GM12801 (cell line): ENCODE data around the gene NELFB.

Experiments
- TF ChIP-seq, protein P1 (sequence below): IDR thresholded peaks from one replicate; pipeline ENCODE4 v1.5.1; 2011; ENCODE audit warnings: control low read depth; ENCODE audit not compliant: insufficient read length; ENCODE audit errors: extremely low read depth

NELFB gene

DNA sequence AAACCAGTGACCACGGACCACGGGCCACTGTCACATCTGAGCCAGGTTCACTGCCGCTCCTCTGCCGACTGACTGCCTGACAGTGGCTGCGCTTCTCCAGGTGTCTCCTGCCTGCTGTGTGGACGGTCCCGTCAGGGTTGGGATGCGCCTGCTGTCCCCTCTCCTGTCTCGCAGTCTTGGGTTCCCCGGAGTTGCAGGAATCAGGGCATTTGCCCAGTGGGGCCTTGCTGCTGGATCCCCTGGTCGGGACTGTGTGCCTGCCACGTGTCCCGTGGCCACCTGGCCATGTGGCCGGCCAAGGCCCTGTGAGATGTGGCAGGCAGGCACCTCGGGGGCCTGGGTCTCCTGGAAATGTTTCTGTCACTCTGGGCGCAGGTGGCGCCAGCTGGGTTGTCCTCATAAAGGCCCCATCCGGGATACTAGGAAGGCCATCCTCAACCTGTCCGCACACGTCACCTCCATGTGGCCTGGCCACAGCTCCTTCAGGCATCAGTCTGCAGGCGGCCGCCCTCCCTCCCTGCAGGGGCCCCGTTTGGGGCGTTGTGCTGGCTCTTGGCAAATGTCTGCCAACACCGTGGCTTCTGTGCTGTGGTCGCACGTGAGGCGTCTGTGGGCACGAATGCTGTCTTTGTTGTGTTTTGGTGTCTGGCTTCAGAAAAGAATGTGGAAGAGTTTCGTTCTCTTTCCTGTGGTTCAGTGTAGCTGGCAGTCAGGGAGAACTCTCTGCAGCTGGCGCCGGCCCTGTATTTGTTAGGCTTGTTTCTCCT is 16.0 kb downstream of the NELFB start:
- TF ChIP-seq, protein P1, sequence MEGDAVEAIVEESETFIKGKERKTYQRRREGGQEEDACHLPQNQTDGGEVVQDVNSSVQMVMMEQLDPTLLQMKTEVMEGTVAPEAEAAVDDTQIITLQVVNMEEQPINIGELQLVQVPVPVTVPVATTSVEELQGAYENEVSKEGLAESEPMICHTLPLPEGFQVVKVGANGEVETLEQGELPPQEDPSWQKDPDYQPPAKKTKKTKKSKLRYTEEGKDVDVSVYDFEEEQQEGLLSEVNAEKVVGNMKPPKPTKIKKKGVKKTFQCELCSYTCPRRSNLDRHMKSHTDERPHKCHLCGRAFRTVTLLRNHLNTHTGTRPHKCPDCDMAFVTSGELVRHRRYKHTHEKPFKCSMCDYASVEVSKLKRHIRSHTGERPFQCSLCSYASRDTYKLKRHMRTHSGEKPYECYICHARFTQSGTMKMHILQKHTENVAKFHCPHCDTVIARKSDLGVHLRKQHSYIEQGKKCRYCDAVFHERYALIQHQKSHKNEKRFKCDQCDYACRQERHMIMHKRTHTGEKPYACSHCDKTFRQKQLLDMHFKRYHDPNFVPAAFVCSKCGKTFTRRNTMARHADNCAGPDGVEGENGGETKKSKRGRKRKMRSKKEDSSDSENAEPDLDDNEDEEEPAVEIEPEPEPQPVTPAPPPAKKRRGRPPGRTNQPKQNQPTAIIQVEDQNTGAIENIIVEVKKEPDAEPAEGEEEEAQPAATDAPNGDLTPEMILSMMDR = no peak

DNA sequence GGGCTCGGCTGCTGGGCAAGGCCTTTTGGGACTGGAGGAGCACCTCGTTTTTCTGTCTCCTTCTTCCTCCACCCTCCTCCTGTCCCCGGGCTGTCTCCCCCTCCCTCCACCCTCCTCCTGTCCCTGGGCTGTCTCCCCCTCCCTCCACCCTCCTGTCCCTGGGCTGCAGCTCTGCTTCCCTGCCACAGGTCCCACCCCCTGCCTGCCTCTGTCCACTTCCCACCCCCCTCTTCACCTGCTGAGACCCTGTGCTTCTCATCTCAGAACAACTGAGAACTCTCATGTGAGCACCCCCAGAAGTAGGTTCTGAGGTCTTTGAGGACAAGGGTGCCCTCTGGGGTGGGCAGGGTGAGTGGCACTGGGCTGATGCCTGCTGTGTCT is 16.6 kb downstream of the NELFB start:
- TF ChIP-seq, protein P1 = no peak

GRCh38 chr9:137272241-137273094 is 17.3 kb downstream of the NELFB start:
- TF ChIP-seq, protein P1 = no peak

DNA sequence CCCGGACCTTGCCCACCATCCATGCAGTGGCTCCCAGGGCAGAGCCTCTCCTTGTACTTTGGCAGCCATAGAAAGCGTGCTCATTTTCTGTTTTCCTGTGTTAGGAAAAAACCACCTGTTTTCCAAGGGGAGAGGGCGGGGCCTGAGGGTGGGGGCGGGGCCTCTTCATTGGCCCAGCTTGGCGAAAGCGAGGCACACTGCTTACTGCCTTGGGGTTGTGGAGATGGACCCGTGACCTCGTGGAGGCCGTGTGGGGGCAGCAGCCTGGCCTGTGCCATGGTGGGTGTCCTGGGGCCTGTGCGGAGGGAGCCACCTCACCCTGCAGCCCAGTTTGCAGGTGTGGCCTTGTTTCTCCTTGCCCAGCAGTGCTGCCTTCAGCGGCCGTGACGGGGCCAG is 18.0 kb downstream of the NELFB start:
- TF ChIP-seq, protein P1 = no peak

DNA sequence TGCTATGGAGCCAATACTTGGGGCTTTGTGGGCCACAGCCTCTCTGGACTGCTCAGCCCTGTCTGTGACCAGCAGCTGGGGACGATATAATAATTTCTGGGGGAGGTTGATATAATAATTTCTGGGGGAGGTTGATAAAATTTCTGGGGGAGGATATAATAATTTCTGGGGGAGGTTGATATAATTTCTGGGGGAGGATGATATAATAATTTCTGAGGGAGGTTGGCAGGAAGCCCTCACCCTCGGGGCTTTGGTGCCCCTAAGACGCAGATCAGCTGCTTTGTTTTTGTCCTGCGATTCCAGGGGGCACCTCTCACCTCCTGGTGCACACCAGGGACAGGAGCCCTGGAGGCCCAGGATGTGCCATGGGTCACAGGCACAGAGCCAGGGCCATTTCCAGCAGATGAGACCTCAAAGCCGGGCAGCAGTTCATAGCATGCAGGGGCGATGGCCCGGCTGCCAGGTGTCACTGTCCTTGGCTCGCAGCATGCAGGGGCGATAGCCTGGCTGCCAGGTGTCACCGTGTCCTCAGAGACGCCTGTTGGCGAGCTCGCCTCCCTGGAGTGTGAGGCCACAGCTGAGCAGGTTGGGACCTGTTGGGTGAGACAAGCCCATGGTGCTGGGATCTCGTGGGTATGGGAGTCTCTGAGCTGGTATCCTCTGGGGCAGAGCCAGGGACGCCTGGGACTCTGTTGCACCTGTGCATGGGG is 18.6 kb downstream of the NELFB start:
- TF ChIP-seq, protein P1 = no peak

DNA sequence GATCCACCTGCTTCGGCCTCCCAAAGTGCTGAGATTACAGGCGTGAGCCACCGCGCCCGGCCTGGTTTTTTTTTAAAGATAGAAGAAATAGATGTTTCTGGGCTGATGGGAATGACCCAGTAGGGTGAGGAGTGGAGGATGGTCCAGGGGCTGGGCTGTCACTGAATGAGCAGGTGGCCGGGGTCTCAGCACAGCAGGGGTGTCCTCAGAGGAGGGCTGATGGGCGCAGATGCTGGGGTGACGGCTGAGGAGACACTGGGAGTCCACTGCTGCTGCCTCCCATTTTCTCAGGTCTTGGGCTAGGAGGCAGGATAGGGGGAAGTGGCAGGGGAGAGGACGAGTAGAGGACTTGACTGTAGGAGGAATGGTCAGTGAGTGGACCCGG is 20.1 kb downstream of the NELFB start:
- TF ChIP-seq, protein P1 = no peak
